LNCAP (cell line): Measurements from ENCODE around the gene SYNE1.

Source experiments
- CTCF ChIP-seq: fragments of 450-650 bp; IDR thresholded peaks from 2 replicates; pipeline ENCODE4 v1.5.1; 2017; ENCODE audit warnings: mild to moderate bottlenecking

Gene SYNE1

GRCh38 chr6:152478377-152479010 lies 158.7 kb downstream of the SYNE1 start:
- no peak for TF ChIP-seq CTCF

GRCh38 chr6:152474354-152474753 lies 162.8 kb downstream of the SYNE1 start:
- no peak for TF ChIP-seq CTCF

- no peak for TF ChIP-seq CTCF
These were observed 164.8 kb downstream of the SYNE1 start for GRCh38 chr6:152472325-152472724.

GRCh38 chr6:152471456-152472265 lies 165.5 kb downstream of the SYNE1 start:
- TF ChIP-seq CTCF = no peak

- no peak for TF ChIP-seq CTCF
These were observed 174.0 kb downstream of the SYNE1 start for GRCh38 chr6:152463164-152463563.

GRCh38 chr6:152462716-152463115 lies 174.4 kb downstream of the SYNE1 start:
- no peak for TF ChIP-seq CTCF

GRCh38 chr6:152461556-152461955 lies 175.6 kb downstream of the SYNE1 start:
- TF ChIP-seq CTCF = no peak
